Keratinocyte (primary cell): ENCODE results near the gene ANO9. TPM values are rescaled to one million over a fixed set of nuclear protein-coding genes. Genes with fewer than 3 reads are reported as not detected.
A peak's percentile ranks its signal among the peaks of the same experiment; 100 is the strongest.

Experiments used
- DNase-seq: peaks from one replicate; pipeline ENCODE4 v3.0.0-alpha.2; 2011; ENCODE audit warnings: low read depth, missing footprints, low spot score
- FAIRE-seq: peaks from 2 replicates; lab custom pipeline; 2011; peaks lifted over from hg19 to GRCh38; lab: Jason Lieb, UNC
- H2AFZ ChIP-seq: 2 replicates; pipeline ENCODE4 v1.6.0; 2012; ENCODE audit warnings: low read length, control low read depth, inconsistent platforms; ENCODE audit not compliant: control insufficient read depth
- H3K27ac ChIP-seq: 2 replicates; pipeline ENCODE4 v1.5.1; 2011; ENCODE audit warnings: low read length; ENCODE audit not compliant: control insufficient read depth, insufficient read depth
- H3K27me3 ChIP-seq: 3 replicates; pipeline ENCODE4 v1.6.0; 2011; ENCODE audit warnings: low read length; ENCODE audit not compliant: control insufficient read depth, insufficient read depth; ENCODE audit errors: extremely low read depth
- H3K36me3 ChIP-seq, 2 experiments: 2 replicates in 1 of 2; 3 replicates in 1 of 2; pipeline ENCODE4 v1.5.1; 2011; ENCODE audit warnings: low read length in 2 of 2, mild to moderate bottlenecking in 1 of 2; ENCODE audit not compliant: control insufficient read depth in 2 of 2, insufficient read depth in 2 of 2; ENCODE audit errors: extremely low read depth in 1 of 2
- H3K4me1 ChIP-seq: 3 replicates; pipeline ENCODE4 v1.5.1; 2011; ENCODE audit warnings: low read length; ENCODE audit not compliant: control insufficient read depth, insufficient read depth; ENCODE audit errors: extremely low read depth
- H3K4me2 ChIP-seq: 3 replicates; pipeline ENCODE4 v1.6.0; 2011; ENCODE audit warnings: low read depth, low read length; ENCODE audit not compliant: control insufficient read depth, insufficient read depth; ENCODE audit errors: extremely low read depth
- H3K4me3 ChIP-seq, 3 experiments: fragments of 200-600 bp in 1 of 3; sonication (generic) in 1 of 3; 2 replicates in 2 of 3; 3 replicates in 1 of 3; pipeline ENCODE4 v1.5.1; 2011 to 2016; ENCODE audit warnings: low read length in 3 of 3, mild to moderate bottlenecking in 3 of 3, control low read depth in 2 of 3, inconsistent platforms in 1 of 3, low read depth in 1 of 3, mixed read lengths in 1 of 3, mixed run types in 1 of 3, moderate library complexity in 1 of 3; ENCODE audit not compliant: control insufficient read depth in 2 of 3, insufficient read depth in 2 of 3; ENCODE audit errors: extremely low read depth in 1 of 3
- H3K79me2 ChIP-seq: 2 replicates; pipeline ENCODE4 v1.6.0; 2012; ENCODE audit warnings: low read length; ENCODE audit not compliant: control insufficient read depth, insufficient read depth
- H3K9ac ChIP-seq: 3 replicates; pipeline ENCODE4 v1.6.0; 2011; ENCODE audit warnings: low read length; ENCODE audit not compliant: control insufficient read depth, insufficient read depth; ENCODE audit errors: extremely low read depth
- H3K9me1 ChIP-seq: 3 replicates; pipeline ENCODE4 v1.6.0; 2011; ENCODE audit warnings: low read length; ENCODE audit not compliant: control insufficient read depth, insufficient read depth; ENCODE audit errors: extremely low read depth
- H3K9me3 ChIP-seq: 2 replicates; pipeline ENCODE4 v1.5.1; 2012; ENCODE audit warnings: low read depth, low read length; ENCODE audit not compliant: control insufficient read depth
- H4K20me1 ChIP-seq: 3 replicates; pipeline ENCODE4 v1.6.0; 2011; ENCODE audit warnings: low read length; ENCODE audit not compliant: control insufficient read depth, insufficient read depth; ENCODE audit errors: extremely low read depth
- CTCF ChIP-seq, 3 experiments: IDR thresholded peaks in 1 of 3; conservative IDR thresholded peaks in 1 of 3; optimal IDR thresholded peaks in 1 of 3; 2 replicates in 2 of 3; 3 replicates in 1 of 3; pipeline versions ENCODE3 to v1.5.1; 2011; ENCODE audit warnings: low read length in 3 of 3, mild to moderate bottlenecking in 3 of 3, moderate library complexity in 2 of 3, control low read depth in 1 of 3, inconsistent platforms in 1 of 3; ENCODE audit not compliant: insufficient read depth in 2 of 3; ENCODE audit errors: extremely low read depth in 1 of 3
- EZH2 ChIP-seq: IDR thresholded peaks from one replicate; pipeline ENCODE4 v1.6.1; 2012; ENCODE audit warnings: inconsistent platforms, mild to moderate bottlenecking, low read length, moderate library complexity
- dilution Hi-C: fragments of 300-500 bp; cut with MboI; formaldehyde crosslinking; loops from one replicate; pipeline ENCODE4 v1.7.0; 2020; ENCODE audit warnings: low sequenced_read_pairs; ENCODE audit not compliant: extremely low pct_ligation_motif_present
- polyA plus RNA-seq, 5 experiments: library from polyadenylated mRNA; depleted of rRNA in 3 of 5; stranded (reverse) in 3 of 5; stranded (forward) in 1 of 5; unstranded in 1 of 5; fragments of >200 nt; gene quantifications; 1 replicate in 1 of 5; 2 replicates in 3 of 5; 3 replicates in 1 of 5; pipeline versions ENCODE4 v1.2.1 to v1.2.3, GENCODE V29; 2011 to 2012; ENCODE audit warnings: missing spikeins in 2 of 5, low read depth in 1 of 5, low replicate concordance in 1 of 5

ANO9 gene
- polyA plus RNA-seq, 1 donor (not counting 4 experiments of a cell fraction or from before 2014, with no cell fraction given): 16.1 TPM

DNA sequence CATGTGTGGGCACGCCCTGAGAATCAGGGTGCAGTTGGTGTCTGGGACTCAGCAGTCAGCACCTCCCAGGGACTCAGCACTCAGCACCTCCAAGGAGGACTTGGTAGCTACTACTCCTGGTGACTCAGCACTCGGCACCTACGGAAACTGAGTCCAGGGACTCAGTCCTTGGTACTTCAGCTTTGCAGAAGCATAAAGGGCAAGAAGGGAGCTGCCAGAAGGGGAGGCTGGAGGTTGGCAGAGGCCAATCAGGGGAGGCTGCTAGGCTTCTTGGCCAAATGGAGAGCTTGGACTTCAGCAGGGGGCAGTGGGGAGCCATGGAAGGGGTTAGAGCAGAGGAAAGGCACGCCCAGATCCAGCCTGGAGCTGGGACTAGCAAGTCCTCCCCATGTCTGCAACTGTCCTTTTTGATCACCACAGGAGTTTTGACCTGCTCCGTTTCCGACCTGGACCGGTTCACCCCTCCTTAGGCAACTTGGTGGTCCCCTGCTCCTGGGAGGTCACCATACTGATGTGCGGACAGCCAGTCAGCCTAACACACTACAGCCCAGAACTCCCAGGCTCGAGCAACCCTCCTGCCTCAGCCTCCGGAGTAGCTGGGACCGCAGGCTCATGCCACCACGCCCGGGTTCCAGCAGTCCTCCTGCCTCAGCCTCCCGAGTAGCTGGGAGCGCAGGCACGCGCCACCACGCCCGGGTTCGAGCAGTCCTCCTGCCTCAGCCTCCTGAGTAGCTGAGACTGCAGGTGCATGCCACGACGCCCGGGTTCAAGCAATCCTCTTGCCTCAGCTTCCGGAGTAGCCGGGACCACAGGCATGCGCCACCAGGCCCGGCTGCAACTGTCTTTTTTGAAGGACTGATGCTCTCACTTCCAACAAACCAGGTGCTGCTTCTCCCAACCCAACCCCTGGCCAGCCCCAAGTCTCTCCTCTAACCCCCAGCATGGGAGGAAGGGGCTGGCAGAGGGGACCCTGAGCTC lies 1.5 kb downstream of the ANO9 start:
- Histone ChIP-seq H3K9me1 (no peaks in the 10 kb centered on the region), H4K20me1 (no peaks in the 10 kb centered on the region), H3K36me3 (no peaks in the 10 kb centered on the region), H2AFZ (no peak overlapping the region), H3K79me2 (peaks cover 9% of the 10 kb centered on the region), H3K27ac (no peak overlapping the region), H3K4me1 (peaks cover 24% of the 10 kb centered on the region), H3K9me3 (no peaks in the 10 kb centered on the region), H3K27me3 (no peaks in the 10 kb centered on the region), H3K9ac (peak overlapping the region; percentile 72), H3K4me3 (peak overlapping the region in 2 of 3 experiments; percentile 71 to 77), H3K4me2 (peak overlapping the region; percentile 85)
- dilution Hi-C loops: no loop called here
- no peak for FAIRE-seq
- TF ChIP-seq CTCF (optimal IDR thresholded peaks at IDR 0.05 in 1 of 3, IDR thresholded peaks at IDR 0.05 in 1 of 3, conservative IDR thresholded peaks at IDR 0.05 in 1 of 3; ENCODE audit: extremely low read depth in 1 of 3, insufficient read depth in 2 of 3, low read length in 3 of 3): peak in 2 of 3 experiments; percentile 42 to 43
- TF ChIP-seq EZH2: no peak
- DNase-seq: no peak

- FAIRE-seq (no peak), DNase-seq (no peak)
- Histone ChIP-seq H3K79me2 (peaks cover 9% of the 10 kb centered on the region), H3K4me3 (no peak overlapping the region), H3K9me3 (no peaks in the 10 kb centered on the region), H3K27me3 (no peaks in the 10 kb centered on the region), H3K4me1 (peaks cover 22% of the 10 kb centered on the region), H3K36me3 (no peaks in the 10 kb centered on the region), H3K9ac (no peak overlapping the region), H3K27ac (no peak overlapping the region), H3K9me1 (no peaks in the 10 kb centered on the region), H2AFZ (no peak overlapping the region), H4K20me1 (no peaks in the 10 kb centered on the region), H3K4me2 (no peak overlapping the region)
- TF ChIP-seq EZH2 (no peak), CTCF (optimal IDR thresholded peaks at IDR 0.05 in 1 of 3, IDR thresholded peaks at IDR 0.05 in 1 of 3, conservative IDR thresholded peaks at IDR 0.05 in 1 of 3; ENCODE audit: extremely low read depth in 1 of 3, insufficient read depth in 2 of 3, low read length in 3 of 3) (no peak)
- dilution Hi-C loops: no loop called here
These were observed 2.3 kb downstream of the ANO9 start for GRCh38 chr11:439315-440064.
